HuH-7 (cell line): ENCODE measurements around the gene KAZN.

Experiments
- DNase-seq: peaks from one replicate; pipeline ENCODE4 v3.0.0; 2011; ENCODE audit warnings: low spot score

KAZN gene

DNA sequence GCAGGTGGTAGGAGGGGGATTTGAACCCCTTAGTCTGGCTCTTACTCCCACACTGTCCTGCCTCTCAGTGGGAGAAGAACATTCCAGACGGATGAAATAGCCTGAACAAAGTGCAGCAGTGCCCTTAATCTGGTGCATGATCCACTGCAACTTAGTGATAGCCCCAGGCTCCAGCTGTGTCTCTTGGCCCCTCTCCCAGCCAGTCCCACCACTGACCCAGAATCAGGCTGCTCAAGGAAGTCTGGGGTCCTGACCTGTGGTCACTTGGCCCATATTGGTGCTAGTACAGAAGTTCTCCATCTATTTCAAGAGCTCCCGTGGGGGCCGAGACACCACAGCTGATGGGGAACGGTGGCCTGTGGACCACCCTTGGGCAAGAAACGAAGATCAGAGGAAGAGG lies 255.0 kb downstream of the KAZN start:
- DNase-seq = no peak

- DNase-seq = no peak
These were observed 256.8 kb downstream of the KAZN start for GRCh38 chr1:14855268-14855667.

DNA sequence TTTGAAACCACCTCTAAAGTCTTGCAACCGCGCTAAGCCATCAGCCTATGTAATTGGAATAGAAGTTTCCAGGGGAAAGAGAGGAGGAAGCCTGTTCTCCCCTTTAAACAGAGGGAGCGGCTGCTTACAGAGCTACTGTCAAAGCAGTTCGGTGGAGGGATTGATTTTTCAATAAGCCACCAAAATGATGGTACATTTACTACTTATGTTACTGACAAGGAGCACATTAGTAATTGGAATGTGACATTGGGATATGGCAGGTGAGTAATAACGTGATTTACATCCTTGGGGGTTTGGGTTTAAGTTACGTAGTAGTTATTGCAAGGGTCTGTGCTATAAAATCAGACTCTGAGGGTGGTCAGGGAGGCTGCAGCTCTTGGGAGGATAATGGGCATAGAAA lies 257.3 kb downstream of the KAZN start:
- DNase-seq = no peak

- no peak for DNase-seq
These were observed 259.1 kb downstream of the KAZN start for GRCh38 chr1:14857436-14858195.

DNA sequence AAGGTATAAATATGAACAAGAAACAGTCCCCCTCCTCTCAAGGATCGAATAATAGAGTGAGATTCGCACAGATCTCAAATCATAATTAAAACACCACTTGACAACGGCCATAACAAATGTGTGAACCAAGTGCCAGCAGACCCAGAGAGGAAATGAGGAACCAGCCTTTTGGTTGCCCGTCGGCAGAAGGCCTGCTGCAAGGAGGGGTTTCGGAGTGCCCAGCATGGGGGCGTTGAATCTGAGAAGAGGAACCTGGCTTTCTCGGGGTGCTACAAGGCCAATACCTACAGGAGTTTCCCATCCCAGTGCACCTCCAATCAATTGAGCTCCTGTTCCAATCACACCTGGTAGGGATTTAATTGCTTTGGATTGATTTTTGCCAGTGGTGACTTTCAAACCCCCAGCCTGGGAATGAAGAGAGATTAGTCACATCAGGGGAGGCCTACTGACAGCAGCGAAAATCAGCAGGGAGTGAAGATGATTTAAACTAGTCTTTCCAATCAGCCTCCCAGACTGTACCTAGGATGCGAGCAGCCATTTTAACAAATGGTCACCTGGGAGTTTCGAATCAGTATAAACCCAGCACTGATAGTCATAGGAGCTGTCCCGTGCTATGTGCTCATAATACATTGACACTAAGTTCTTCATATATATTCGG lies 263.8 kb downstream of the KAZN start:
- DNase-seq = no peak

- DNase-seq = no peak
These were observed 266.6 kb downstream of the KAZN start for GRCh38 chr1:14865106-14865505.

DNA sequence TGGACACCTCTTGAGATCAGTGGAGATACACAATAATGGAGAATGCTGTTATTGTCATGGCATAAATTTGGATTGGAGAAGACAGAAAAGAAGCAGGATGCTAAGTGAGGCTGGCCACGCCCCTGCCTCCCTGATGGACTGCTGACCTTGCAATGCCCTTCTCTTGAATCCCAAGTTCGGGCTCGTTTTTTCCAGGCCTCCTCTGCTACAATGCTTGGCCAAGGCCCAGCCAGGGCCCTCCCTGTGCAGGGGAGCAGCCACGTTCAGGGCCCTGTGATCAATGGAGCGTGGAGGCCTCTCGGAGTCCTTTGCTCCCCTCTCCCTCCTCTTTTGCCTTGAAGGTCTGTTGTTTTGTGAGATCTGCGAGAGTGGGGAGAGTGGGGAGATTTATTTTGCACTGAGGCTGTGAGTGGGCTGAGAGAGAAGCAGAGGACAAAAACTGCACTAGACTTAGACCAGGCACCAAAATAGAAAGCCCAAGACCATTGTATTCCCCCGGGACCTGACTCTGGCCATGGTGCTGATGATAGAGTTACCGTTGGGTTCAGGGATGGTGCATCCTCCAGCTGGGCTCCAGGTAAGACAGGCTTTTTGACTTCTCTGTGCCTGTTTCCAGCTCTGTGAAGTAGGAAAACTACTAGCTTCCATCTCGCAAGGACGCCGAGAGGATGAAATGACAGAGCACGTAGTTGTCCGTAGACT lies 268.6 kb downstream of the KAZN start:
- DNase-seq = no peak

GRCh38 chr1:14869187-14869586 lies 270.7 kb downstream of the KAZN start:
- no peak for DNase-seq

DNA sequence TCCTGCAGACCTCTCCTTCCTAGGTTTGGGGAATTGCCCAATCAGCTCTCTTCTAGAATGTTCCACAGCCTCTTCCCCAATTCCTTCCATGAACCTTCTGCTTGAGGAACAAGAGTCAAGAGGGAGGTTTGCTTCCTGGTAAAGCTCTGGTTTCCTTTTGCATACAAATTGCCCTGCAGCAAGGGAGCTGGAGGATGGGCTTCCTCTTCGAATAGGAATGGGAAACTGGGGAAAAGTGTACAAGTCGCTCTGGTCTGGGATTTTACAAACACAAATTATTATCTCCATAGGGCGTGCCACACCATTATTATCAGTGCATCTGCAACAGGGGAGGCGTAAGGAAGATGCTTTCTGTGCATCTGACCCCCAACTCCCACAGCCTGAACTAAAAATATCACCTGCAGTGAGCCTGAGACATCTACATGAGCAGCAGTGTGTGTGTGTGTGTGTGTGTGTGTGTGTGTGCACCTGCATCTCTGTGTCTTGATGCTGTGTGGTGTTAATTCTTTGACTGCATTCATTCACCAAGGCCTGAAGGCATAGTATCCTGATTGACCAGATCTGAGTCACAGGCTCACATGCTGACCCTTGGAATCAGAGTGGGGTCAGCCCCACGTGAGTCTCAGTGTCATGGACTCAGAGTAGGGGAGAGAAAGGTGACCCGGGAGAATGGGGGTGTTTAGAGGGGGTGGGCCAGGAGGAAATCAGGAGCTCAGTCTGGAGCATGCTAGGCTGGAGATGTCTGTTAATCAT lies 272.9 kb downstream of the KAZN start:
- DNase-seq = no peak

GRCh38 chr1:14872762-14873161 lies 274.3 kb downstream of the KAZN start:
- DNase-seq = no peak

GRCh38 chr1:14873677-14874076 lies 275.2 kb downstream of the KAZN start:
- DNase-seq = no peak

GRCh38 chr1:14875524-14876509 lies 277.3 kb downstream of the KAZN start:
- DNase-seq = no peak

DNA sequence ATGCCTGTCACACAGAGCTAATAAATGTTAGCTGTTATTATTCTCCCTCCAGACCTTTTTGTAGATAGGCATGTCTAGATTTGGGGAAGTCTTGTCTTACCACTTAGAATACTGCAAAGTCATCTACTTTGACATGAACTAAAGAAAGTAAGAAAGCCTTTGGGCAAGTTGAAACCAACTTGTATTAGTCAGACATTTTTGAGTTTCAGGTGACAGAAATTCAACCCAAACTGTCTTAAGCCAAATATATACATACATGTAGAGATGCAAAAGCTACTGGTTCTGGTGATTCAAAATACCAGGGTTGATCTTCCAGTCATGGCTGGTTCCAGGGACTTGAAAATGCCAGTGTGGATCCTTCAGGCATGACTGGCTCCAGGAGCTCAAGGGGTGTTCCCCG lies 278.3 kb downstream of the KAZN start:
- no peak for DNase-seq

- no peak for DNase-seq
These were observed 278.7 kb downstream of the KAZN start for GRCh38 chr1:14877224-14877623.

DNA sequence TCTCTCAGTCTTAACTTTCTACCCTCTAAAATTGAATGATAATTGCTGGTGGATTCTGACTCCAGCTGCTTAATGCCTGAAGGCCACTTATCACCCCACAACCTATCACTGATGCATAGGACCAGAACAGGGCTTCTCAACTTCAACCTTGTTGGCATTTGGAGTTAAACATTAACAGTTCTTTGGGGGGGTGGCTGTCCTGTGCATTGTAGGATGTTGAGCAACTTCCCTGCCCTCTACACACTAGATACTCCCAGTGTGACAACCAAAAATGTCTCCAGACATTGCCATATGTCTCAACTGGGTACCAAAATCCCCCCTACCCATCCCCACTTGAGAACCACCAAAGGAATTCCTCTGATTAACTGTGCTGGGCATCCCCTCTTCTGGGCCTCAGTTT lies 279.6 kb downstream of the KAZN start:
- DNase-seq = no peak

DNA sequence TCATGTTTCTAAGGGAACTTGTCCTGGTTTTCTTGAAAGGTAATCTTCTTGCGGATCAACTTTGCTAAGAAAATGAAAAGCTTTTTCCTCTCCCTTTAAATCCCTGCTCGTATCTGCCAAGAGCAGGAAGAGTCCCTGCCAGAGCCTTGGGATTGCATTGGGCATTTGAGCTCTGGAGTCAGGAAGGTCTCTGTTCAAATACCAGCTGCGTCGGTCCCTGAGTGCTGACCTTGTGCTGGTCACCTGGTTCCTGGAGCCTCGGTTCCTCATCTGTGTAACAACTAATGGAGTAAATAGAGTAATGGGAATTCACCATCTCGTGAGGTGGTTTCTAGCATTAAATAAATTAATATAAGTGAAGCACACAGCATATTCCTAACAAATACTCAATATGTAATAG lies 280.5 kb downstream of the KAZN start:
- no peak for DNase-seq

GRCh38 chr1:14880456-14881316 lies 282.2 kb downstream of the KAZN start:
- no peak for DNase-seq

DNA sequence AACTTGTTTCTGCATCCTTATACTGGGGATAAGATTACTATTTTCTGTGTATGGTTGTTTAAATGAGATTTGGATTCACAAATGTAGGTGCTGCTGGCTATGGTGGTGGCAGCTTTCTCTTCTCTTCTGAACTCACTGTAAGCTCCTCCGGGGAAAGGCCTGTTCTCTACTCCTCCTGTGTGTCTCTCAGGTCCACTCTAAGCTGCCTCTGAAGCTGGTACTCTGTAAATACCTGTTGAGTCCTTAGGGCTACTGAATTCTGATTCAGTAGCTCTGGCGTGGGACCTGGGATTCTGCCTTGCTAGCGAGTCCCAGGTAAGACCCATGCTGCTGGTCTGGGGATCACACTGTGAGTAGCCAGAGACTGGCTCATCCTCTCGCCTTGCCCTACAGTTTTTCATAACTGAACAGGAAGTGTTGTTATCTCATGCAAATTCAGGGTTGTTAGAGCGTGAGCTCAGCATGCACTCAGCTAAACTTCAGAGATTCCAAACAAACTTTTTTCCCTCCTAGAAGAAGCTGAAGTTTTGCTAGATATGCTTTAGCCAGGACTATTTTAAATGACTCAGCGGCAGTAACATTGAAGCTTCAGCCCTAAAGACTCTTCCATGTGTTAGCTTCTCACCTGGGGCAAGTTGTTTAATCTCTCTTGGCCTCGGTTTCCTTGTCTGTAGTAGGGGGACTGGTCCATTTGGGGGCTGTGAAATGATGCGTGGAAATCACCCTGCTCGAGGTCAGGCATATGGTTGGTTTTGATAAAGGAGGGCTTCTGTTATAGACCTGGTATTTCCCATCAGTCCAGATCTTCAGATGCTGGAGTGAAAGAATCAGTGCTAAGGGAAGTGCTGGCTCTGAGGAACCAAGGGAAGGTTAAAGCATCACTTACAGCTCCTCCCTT lies 283.5 kb downstream of the KAZN start:
- no peak for DNase-seq

DNA sequence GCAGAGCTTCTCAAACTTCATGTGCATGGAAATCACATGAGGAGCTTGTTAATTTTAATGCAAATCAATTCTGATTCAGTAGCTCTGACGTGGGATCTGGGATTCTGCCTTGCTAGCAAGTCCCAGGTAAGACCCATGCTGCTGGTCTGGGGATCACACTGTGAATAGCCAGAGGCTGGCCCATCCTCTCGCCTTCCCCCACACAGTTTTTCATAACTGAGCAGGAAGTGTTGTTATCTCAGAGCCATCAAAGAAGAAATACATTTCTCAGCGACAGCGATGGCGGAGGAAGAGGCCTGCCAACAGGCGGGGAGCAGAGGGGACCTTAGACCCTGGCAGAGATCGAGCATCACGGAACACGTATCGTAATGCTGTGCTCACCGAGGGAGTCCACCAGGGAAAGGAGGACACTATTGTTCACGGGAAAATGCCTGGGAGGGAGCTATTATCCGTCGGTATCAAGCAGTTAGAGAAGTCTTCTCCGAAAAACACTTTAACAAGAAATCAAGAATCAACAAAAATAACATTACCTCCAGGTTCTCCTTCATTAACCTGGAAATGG lies 286.2 kb downstream of the KAZN start:
- no peak for DNase-seq
